Fibroblast of lung (primary cell): Measurements from ENCODE around the gene IFI27.

ENCODE experiments used
- CTCF ChIP-seq, 2 donors: IDR thresholded peaks in 1 of 2; conservative IDR thresholded peaks in 1 of 2; 1 replicate in 1 of 2; 2 replicates in 1 of 2; pipeline ENCODE4 v1.5.1; 2011 to 2012; ENCODE audit warnings: low read length in 2 of 2, control low read depth in 1 of 2, inconsistent platforms in 1 of 2, low read depth in 1 of 2, mild to moderate bottlenecking in 1 of 2
- EZH2 ChIP-seq: IDR thresholded peaks from 2 replicates; pipeline ENCODE4 v1.5.1; 2012; ENCODE audit warnings: low read length, control low read depth, mild to moderate bottlenecking; ENCODE audit errors: missing control alignments

- TF ChIP-seq CTCF (conservative IDR thresholded peaks at IDR 0.05 in 1 of 2, IDR thresholded peaks at IDR 0.05 in 1 of 2; ENCODE audit: low read depth in 1 of 2, low read length in 2 of 2) = no peak
- no peak for TF ChIP-seq EZH2
Observed at GRCh38 chr14:94114589-94115057, 4.1 kb downstream of the IFI27 start.
